Stimulated activated naive CD8-positive, alpha-beta T cell treated with anti-CD3 and anti-CD28 coated beads, Interleukin-15, Interleukin-2, amounts not matched to agents 100 ng/mL and 50 ng/mL, for 24 hours (primary cell): ENCODE measurements around the gene MSMO1.

ENCODE experiments used
- H3K27ac Mint-ChIP-seq: one replicate; pipeline ENCODE4 v1.8.0; 2021; ENCODE audit warnings: mild to moderate bottlenecking, mixed read lengths
- H3K27me3 Mint-ChIP-seq: one replicate; pipeline ENCODE4 v1.8.0; 2021; ENCODE audit warnings: mixed read lengths
- H3K36me3 Mint-ChIP-seq: one replicate; pipeline ENCODE4 v1.8.0; 2021; ENCODE audit warnings: low read depth, mixed read lengths
- H3K4me1 Mint-ChIP-seq: one replicate; pipeline ENCODE4 v1.8.0; 2021; ENCODE audit warnings: low read depth, mixed read lengths
- H3K4me3 Mint-ChIP-seq: one replicate; pipeline ENCODE4 v1.8.0; 2021; ENCODE audit warnings: mild to moderate bottlenecking, mixed read lengths
- H3K9me3 Mint-ChIP-seq: one replicate; pipeline ENCODE4 v1.8.0; 2021; ENCODE audit warnings: mixed read lengths

The MSMO1 gene

DNA sequence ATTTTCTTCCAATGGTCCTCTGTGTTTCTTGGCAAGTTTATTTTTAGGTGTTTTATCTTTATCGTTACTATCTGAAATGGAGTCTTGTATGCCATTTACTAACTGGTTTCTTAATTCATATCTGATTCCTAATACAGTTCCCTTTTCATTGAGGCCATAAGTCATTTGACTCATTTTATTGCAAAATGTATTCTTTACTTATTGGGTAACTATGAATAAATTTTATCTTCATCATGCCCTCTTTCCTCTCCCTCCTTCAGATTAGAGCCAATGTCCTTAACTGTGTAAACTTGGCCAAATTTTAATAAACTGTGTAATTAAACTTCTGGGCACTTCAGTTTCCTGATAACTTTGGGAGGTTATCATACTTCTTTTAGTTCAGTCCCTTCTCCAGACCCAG, 19.3 kb upstream of the MSMO1 start:
- peaks cover 42% of the 10 kb centered on the region for H3K36me3 Mint-ChIP-seq
- no peak overlapping the region for H3K27ac Mint-ChIP-seq
- no peaks in the 10 kb centered on the region for H3K27me3 Mint-ChIP-seq
- no peak overlapping the region for H3K4me3 Mint-ChIP-seq
- H3K4me1 Mint-ChIP-seq, result no peaks in the 10 kb centered on the region
- H3K9me3 Mint-ChIP-seq, result no peaks in the 10 kb centered on the region

DNA sequence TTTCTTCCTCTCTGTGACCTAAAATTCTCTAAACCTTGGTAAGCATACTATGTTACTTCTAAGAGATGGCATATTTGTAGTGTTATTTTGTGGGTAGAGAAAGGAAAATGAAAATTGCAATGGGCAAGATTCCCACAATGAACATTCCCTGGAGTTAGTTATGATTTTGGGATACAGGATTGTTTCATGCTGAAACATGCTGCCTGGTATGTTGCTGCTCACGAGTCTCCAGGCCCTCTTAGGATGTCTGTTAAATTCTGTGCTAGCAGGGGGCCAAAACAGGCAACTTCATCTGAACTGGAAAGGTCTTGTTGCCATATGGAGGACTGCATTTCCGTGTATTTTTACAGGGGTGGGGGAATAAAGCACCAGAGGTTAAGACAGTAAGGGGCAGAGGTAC, 18.9 kb upstream of the MSMO1 start:
- Mint-ChIP-seq H3K27me3 (no peaks in the 10 kb centered on the region), H3K4me3 (no peak overlapping the region), H3K9me3 (no peaks in the 10 kb centered on the region), H3K36me3 (peaks cover 44% of the 10 kb centered on the region), H3K27ac (no peak overlapping the region), H3K4me1 (no peaks in the 10 kb centered on the region)

DNA sequence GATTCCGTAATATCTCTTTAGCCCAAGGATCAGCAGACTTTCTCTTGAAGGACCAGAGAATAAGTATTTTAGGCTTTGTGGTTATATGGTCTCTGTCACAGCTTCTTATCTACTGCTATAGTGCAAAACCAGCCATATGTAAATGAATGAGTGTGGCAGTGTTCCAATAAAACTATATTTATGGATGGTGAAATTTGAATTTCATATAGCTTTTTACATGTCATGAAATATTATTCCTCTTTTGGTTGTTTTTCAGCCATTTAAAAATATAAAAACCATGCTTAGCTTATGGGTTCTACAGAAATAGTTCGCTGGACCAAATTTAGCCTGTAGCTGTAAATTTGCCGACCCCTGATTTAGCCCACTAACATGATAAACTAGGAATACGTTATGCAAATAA, 18.0 kb upstream of the MSMO1 start:
- H3K27me3 Mint-ChIP-seq, result no peaks in the 10 kb centered on the region
- H3K36me3 Mint-ChIP-seq, result peaks cover 48% of the 10 kb centered on the region
- no peaks in the 10 kb centered on the region for H3K4me1 Mint-ChIP-seq
- no peaks in the 10 kb centered on the region for H3K9me3 Mint-ChIP-seq
- no peak overlapping the region for H3K4me3 Mint-ChIP-seq
- H3K27ac Mint-ChIP-seq, result no peak overlapping the region

DNA sequence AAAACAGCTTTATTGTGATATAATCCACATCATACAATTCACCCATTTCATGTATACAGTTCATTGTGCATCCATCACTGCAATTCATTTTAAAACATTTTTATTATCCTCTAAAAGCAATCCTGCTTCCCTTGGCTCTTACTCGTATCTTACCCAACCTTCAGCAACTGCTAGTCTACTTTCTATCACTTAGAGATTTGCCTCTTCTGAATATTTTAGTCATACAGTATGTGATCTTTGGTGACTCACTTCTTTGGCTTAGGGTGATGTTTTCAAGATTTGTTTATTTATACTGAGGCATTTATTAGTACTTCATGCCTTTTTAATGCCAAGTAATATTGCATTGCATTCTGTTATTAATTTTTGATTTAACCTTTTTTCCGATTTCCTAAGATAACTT, 15.0 kb upstream of the MSMO1 start:
- Mint-ChIP-seq H3K36me3 (peaks cover 46% of the 10 kb centered on the region), H3K9me3 (no peaks in the 10 kb centered on the region), H3K4me3 (no peak overlapping the region), H3K27ac (no peak overlapping the region), H3K4me1 (no peaks in the 10 kb centered on the region), H3K27me3 (no peaks in the 10 kb centered on the region)

DNA sequence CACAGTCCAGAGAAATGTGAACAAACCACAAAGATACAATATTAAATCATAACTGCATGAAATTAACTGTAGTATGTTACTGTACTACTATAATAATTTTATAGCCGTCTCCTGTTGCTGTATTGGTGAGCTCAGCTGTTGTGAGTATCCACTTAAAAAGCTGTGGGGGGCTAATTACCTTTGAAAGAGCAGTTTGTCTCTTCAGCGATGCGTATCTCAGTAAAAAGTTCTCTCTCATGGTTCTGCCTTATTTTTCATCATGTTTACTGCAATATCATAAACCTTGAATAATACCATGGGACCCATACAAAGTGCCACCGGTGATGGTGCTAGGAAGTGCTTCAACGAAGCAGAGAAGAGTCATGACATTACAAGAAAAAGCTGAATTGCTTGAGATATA, 8.4 kb upstream of the MSMO1 start:
- Mint-ChIP-seq H3K9me3 (no peaks in the 10 kb centered on the region), H3K27ac (no peak overlapping the region), H3K36me3 (peaks cover 24% of the 10 kb centered on the region), H3K27me3 (no peaks in the 10 kb centered on the region), H3K4me1 (no peaks in the 10 kb centered on the region), H3K4me3 (no peak overlapping the region)

DNA sequence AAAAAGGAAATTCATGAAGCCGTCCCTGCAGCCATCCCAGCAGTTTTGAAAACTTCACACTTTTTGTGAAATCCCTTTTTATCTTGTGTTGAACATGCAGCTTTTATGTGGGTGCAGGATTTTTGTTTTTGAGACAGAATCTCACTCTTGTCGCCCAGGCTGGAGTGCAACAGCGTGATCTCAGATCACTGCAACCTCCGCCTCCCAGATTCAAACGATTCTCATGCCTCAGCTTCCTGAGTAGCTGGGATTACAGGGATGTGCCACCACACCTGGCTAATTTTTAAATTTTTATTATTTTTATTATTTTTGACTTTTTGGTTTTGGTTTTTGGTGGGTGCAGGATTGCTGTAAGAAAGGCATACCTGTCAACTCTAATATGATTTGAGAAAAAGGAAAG, 8.0 kb upstream of the MSMO1 start:
- Mint-ChIP-seq H3K4me1 (no peaks in the 10 kb centered on the region), H3K9me3 (no peaks in the 10 kb centered on the region), H3K27ac (no peak overlapping the region), H3K4me3 (no peak overlapping the region), H3K36me3 (peaks cover 24% of the 10 kb centered on the region), H3K27me3 (no peaks in the 10 kb centered on the region)

DNA sequence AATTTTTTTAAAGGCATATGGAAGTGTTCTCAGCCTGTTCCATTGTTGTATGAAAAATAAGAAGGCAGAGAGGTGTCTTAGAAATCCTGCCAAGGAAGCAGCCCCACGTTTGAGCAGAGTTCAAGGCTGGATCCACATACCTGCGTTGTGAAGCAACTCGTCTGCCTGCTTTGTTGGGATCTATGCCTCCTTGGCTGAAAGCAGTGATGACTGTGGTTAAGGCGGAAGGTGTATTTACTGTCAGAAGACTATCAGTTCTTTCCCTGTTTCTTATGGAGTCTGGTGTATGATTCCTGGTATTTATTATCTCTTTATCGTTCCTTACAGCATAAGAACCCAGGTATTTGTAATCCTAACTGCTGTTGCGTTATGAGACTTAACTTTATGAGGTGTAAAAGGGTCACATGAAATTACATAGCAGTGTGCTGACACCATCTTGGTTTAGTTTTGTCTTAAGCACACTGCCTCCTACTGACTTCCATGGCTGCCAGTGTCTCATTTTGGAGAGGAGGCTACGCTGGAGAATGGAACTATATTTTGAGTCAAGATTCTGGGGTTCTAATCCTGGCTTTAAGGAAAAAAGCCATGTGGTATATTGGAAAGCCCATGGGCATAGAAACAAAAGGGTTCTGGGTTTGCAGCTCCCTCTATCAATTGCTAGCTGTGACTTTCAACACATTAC, 3.1 kb upstream of the MSMO1 start:
- no peaks in the 10 kb centered on the region for H3K27me3 Mint-ChIP-seq
- no peaks in the 10 kb centered on the region for H3K9me3 Mint-ChIP-seq
- H3K27ac Mint-ChIP-seq, result no peak overlapping the region
- peaks cover 15% of the 10 kb centered on the region for H3K36me3 Mint-ChIP-seq
- no peaks in the 10 kb centered on the region for H3K4me1 Mint-ChIP-seq
- no peak overlapping the region for H3K4me3 Mint-ChIP-seq

DNA sequence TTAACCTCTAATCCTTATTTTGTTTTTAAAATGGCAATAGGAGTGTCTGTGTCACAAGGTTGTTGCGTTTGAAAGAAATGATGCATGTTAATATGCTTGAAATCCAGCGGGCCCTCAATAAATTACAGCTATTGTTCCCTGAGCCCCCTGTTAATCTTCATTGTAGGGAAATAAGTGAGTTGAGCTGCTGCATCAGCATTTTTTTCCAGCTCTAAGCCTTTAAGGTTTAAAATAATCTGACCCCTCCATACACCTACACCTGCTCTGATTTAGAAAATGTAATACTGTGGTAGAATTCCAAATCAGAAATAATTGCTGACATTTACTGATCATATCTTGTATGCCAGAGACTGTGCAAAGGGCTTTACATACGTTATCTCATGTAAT, 2.6 kb upstream of the MSMO1 start:
- H3K36me3 Mint-ChIP-seq, result peaks cover 12% of the 10 kb centered on the region
- H3K9me3 Mint-ChIP-seq, result no peaks in the 10 kb centered on the region
- H3K4me1 Mint-ChIP-seq, result no peaks in the 10 kb centered on the region
- no peaks in the 10 kb centered on the region for H3K27me3 Mint-ChIP-seq
- H3K4me3 Mint-ChIP-seq, result no peak overlapping the region
- no peak overlapping the region for H3K27ac Mint-ChIP-seq

DNA sequence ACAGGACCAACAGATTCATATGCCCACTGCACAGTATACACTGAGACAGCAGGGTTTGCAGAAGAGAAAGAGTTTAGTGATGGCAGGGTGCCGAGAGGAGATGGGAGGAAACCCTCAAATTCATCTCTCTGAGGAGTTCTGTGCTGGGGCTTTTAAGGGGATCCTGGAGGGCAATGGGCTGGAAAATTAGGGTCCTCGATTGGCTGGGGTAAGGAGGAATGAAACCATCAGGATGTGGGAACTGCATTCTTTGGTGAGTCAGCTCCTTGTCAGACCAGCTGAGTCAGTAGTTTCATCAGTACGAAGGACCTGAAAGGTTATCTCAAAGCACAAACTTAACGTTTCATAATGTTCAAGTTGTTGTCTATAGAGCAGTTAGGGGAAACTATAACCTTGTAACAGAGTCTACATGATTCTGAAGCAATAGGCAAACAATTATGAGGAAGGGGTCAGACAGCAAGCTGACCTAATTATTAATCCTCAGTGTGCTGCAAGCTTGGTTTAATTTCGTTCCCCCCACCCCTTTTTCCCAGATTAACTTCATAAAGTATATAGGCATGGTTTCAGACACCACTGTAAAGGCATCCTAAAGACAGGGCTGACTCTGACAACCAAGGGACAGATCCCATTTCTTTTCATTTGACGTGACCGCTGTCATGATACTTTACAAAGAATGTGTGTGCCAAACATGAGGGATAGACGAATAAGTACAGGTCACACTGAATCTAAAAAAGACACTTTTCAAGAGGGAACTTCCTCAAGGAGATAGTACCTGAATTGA, 1.5 kb upstream of the MSMO1 start:
- Mint-ChIP-seq H3K9me3 (no peaks in the 10 kb centered on the region), H3K36me3 (peaks cover 12% of the 10 kb centered on the region), H3K4me3 (no peak overlapping the region), H3K4me1 (no peaks in the 10 kb centered on the region), H3K27me3 (no peaks in the 10 kb centered on the region), H3K27ac (no peak overlapping the region)

DNA sequence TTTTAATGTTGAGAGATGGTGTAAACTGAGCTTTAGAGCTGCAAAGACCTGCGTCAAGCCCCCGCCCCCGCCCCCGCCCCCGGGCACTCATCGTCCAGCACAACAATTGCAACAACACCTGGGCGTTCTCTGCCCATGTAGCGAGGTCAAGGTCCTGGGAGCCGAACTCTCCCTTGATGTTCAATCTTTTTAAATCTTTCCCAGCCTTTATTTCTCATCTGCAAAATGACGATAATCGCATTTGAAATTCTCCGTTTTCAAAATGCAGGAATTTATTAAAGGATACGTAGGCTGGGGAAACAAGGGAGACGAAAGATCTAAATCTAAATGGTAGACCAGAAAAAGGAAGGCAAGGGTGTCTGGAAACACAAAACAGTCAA, 648 bp upstream of the MSMO1 start:
- Mint-ChIP-seq H3K27ac (no peak overlapping the region), H3K4me1 (no peaks in the 10 kb centered on the region), H3K36me3 (peaks cover 21% of the 10 kb centered on the region), H3K4me3 (no peak overlapping the region), H3K27me3 (no peaks in the 10 kb centered on the region), H3K9me3 (no peaks in the 10 kb centered on the region)

DNA sequence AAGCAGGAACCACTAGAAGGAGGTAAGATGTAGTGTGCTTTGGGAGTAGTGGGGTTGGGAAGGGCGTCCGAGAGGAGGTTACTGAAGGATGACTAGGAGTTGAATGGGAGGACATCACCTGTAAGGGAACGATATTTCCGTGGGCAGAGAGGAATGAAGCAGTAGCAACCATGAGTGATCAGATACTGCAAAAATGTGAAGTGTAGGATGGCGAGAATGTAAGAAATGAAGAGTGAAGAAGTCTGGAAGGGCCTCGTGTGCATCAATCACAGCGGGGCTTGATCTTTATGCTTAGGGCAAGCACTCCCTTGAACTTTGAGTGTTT, 594 bp downstream of the MSMO1 start:
- Mint-ChIP-seq H3K9me3 (no peaks in the 10 kb centered on the region), H3K36me3 (peaks cover 32% of the 10 kb centered on the region), H3K27me3 (no peaks in the 10 kb centered on the region), H3K27ac (no peak overlapping the region), H3K4me1 (no peaks in the 10 kb centered on the region), H3K4me3 (no peak overlapping the region)

DNA sequence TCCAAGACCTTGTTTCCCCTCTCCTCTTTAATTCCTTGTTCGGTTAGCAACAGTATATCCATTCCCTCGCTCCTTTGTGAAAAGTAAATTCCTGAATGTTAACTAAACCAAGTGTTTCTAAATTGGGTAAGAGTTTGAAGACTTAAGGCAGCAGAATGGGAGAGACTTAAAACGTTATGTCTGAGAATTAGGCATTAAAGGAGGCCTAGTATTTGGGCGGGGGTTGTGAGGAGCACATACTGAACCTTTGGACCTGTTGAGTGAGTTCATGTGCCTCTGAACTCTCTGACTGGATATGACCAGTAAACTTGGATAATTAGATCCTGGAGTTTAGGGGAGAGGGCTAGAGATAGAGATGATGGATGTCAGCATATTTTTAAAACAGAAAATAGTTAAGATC, 1.2 kb downstream of the MSMO1 start:
- H3K4me3 Mint-ChIP-seq, result no peak overlapping the region
- H3K27me3 Mint-ChIP-seq, result no peaks in the 10 kb centered on the region
- no peak overlapping the region for H3K27ac Mint-ChIP-seq
- H3K9me3 Mint-ChIP-seq, result no peaks in the 10 kb centered on the region
- H3K36me3 Mint-ChIP-seq, result peaks cover 32% of the 10 kb centered on the region
- H3K4me1 Mint-ChIP-seq, result no peaks in the 10 kb centered on the region

DNA sequence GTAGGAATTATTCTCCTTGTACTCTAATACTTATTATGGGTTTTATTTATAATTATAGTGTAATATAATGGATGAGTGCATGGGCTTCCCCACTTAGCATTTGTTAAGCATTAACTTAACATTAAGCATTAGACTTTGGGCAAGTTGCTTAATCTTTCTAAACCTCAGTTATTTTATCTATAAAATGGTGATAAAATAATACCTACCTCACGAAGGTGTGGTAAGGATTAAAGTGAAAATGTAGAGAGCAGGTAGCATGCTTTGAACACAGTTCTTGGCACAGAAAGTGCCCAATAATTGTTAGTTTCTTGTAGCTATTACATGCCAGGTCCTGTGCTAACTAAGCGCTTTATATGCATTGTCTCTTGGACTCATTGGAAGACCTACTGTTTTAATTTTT, 2.6 kb downstream of the MSMO1 start:
- peaks cover 2% of the 10 kb centered on the region for H3K4me1 Mint-ChIP-seq

DNA sequence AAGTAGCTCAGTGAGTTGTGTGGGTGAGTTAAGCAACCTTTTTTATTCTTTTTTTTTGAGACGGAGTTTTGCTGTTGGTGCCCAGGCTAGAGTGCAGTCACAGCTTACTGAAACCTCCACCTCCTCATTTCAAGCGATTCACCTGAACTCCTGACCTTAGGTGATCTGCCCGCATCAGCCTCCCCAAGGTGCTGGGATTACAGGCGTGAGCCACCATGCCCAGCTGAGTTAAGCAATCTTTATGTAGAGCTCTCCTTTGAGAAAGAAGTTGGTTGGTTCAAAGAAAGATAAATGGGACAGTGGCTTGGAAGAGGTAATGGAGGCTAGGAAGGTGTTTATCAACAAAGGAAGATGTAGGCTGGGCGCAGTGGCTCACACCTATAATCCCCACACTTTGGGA, 3.2 kb downstream of the MSMO1 start:
- Mint-ChIP-seq H3K27ac (peak overlapping the region; percentile 68), H3K36me3 (peaks cover 41% of the 10 kb centered on the region), H3K9me3 (no peaks in the 10 kb centered on the region), H3K4me3 (peak overlapping the region; percentile 40), H3K27me3 (no peaks in the 10 kb centered on the region), H3K4me1 (peaks cover 2% of the 10 kb centered on the region)

More for the DNA sequence above, 2.6 kb downstream of the MSMO1 start:
- H3K36me3 Mint-ChIP-seq, result peaks cover 35% of the 10 kb centered on the region
- no peaks in the 10 kb centered on the region for H3K9me3 Mint-ChIP-seq
- no peaks in the 10 kb centered on the region for H3K27me3 Mint-ChIP-seq
- peak overlapping the region; percentile 40 for H3K4me3 Mint-ChIP-seq
- H3K27ac Mint-ChIP-seq, result no peak overlapping the region

DNA sequence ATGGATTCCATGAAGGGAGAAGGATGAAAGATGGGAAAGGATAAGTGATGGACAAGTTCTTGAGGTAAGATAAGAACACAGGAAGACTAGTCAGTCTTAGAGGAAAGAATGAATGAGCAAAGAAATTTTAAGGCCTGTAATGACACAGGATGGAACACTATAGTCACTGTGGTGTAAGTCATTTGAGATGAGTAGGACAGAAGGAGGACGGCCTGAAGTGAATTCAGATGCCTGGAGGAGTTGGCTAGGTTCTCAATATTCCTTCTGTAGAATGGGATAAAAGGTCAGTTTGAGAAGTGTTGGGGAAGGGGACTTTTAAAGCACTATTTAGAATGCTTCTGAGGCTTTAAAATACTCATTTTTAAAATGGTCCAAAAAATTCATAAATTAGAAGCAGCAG, 3.9 kb downstream of the MSMO1 start:
- peak overlapping the region; percentile 68 for H3K27ac Mint-ChIP-seq
- H3K4me3 Mint-ChIP-seq, result peak overlapping the region; percentile 40
- no peaks in the 10 kb centered on the region for H3K27me3 Mint-ChIP-seq
- H3K36me3 Mint-ChIP-seq, result peaks cover 42% of the 10 kb centered on the region
- H3K9me3 Mint-ChIP-seq, result no peaks in the 10 kb centered on the region
- H3K4me1 Mint-ChIP-seq, result peaks cover 2% of the 10 kb centered on the region

DNA sequence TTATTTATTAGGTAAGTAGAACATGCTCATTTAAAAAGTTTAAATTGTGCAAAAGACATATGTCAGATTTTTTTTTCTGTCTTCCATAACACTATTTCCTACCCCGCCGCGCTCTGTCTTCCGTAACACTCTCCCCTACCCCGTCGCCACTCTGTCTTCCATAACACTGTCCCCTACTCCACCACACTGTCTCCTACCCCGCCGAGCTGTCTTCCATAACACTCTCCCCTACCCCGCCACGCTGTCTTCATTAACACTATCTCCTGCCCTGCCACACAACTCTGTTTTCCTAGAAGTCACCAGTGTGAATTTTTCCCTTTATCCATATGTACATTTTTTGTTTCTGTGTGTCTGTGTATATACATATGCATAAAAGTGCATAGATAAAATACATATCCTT, 4.4 kb downstream of the MSMO1 start:
- peak overlapping the region; percentile 30 for H3K4me3 Mint-ChIP-seq
- peak overlapping the region; percentile 33 for H3K27ac Mint-ChIP-seq
- H3K36me3 Mint-ChIP-seq, result peaks cover 42% of the 10 kb centered on the region
- no peaks in the 10 kb centered on the region for H3K27me3 Mint-ChIP-seq
- H3K9me3 Mint-ChIP-seq, result no peaks in the 10 kb centered on the region
- peaks cover 2% of the 10 kb centered on the region for H3K4me1 Mint-ChIP-seq
